ENCODE measurements around the gene PDE4B.

Gene PDE4B

GRCh38 chr1:66323958-66324625, 531.4 kb downstream of the PDE4B start:
- DNase-seq: no peak

- DNase-seq: no peak
Observed at GRCh38 chr1:66325594-66326380, 533.1 kb downstream of the PDE4B start.

GRCh38 chr1:66326867-66327266, 534.2 kb downstream of the PDE4B start:
- no peak for DNase-seq

GRCh38 chr1:66327588-66327987, 534.9 kb downstream of the PDE4B start:
- DNase-seq: no peak

GRCh38 chr1:66328896-66329295, 536.2 kb downstream of the PDE4B start:
- DNase-seq: no peak

- no peak for DNase-seq
Observed at GRCh38 chr1:66330722-66331141, 538.0 kb downstream of the PDE4B start.

GRCh38 chr1:66331658-66332547, 539.2 kb downstream of the PDE4B start:
- DNase-seq: peak; percentile 81

GRCh38 chr1:66332548-66332901, 539.8 kb downstream of the PDE4B start:
- DNase-seq: no peak

- no peak for DNase-seq
Observed at GRCh38 chr1:66333466-66334199, 540.9 kb downstream of the PDE4B start.

GRCh38 chr1:66334318-66334717, 541.6 kb downstream of the PDE4B start:
- no peak for DNase-seq

- no peak for DNase-seq
Observed at GRCh38 chr1:66335125-66335524, 542.4 kb downstream of the PDE4B start.

GRCh38 chr1:66335859-66336640, 543.4 kb downstream of the PDE4B start:
- no peak for DNase-seq

- no peak for DNase-seq
Observed at GRCh38 chr1:66336641-66336990, 543.9 kb downstream of the PDE4B start.

- DNase-seq: no peak
Observed at GRCh38 chr1:66337249-66337648, 544.6 kb downstream of the PDE4B start.

GRCh38 chr1:66339944-66340343, 547.2 kb downstream of the PDE4B start:
- no peak for DNase-seq

- DNase-seq: no peak
Observed at GRCh38 chr1:66341446-66342089, 548.9 kb downstream of the PDE4B start.

GRCh38 chr1:66342707-66343106, 550.0 kb downstream of the PDE4B start:
- no peak for DNase-seq

- no peak for DNase-seq
Observed at GRCh38 chr1:66343569-66344325, 551.1 kb downstream of the PDE4B start.

- DNase-seq: no peak
Observed at GRCh38 chr1:66346057-66346795, 553.5 kb downstream of the PDE4B start.

- DNase-seq: no peak
Observed at GRCh38 chr1:66346873-66347272, 554.2 kb downstream of the PDE4B start.

All from eye (tissue), 1 donor.